Measurements from ENCODE around the gene SULT1A1. TPM values are rescaled to one million over a fixed set of nuclear protein-coding genes. Genes with fewer than 3 reads are reported as not detected.
A peak's percentile ranks its signal among the peaks of the same experiment; 100 is the strongest.
"Not testable (repeated sequence)": the region's sequence is repeated elsewhere in the genome, so short reads cannot be mapped to it uniquely, and the experiment has no call there.

SULT1A1 gene
- total RNA-seq (100 to 1,000 TPM in 4 of 7 donors, 10 to 100 TPM in 3; 35.2 to 184 (median 124) TPM), polyA plus RNA-seq (10 to 100 TPM; 42.5 to 56.6 (median 49.0) TPM)
- long read RNA-seq, donor 1, full-length matches to known transcripts: 55 of 79 reads
- long read RNA-seq, donor 1, partial matches to known transcripts: 24 of 79 reads
- long read RNA-seq, donor 1, other reads (novel, unspliced or antisense): 0 of 79 reads
- long read RNA-seq, donor 2, full-length matches to known transcripts: 12 of 12 reads
- long read RNA-seq, donor 2, partial matches to known transcripts: 0 of 12 reads
- long read RNA-seq, donor 2, other reads (novel, unspliced or antisense): 0 of 12 reads

GRCh38 chr16:28609631-28610594 is at the start of gene SULT1A1:
TSS of gene SULT1A1 (minus strand) at chr16:28610044. CDS start at chr16:28608855, 1,189 bp downstream.
- WGBS, 5 donors: 39 to 47% (median 44%) methylated on average over 10 to 11 of the region's 11 CpGs
- peaks cover 0 to 36% (median 2%) of the 10 kb centered on the region in 6 donors for H3K36me3 ChIP-seq
- H3K9me3 ChIP-seq: no peaks in the 10 kb centered on the region
- TF ChIP-seq POLR2AphosphoS5 (IDR thresholded peaks at IDR 0.05) (peak in 1 of 3 donors; percentile 28), POLR2A (IDR thresholded peaks at IDR 0.05) (no peak)
- H3K27ac ChIP-seq: peak within 1 kb of the TSS in 7 of 8 donors; percentile 43 to 85 (median 76)
- H3K27me3 ChIP-seq (replicated peaks in 1 of 7): no peaks in the 10 kb centered on the region
- H3K4me1 ChIP-seq: peaks cover 0 to 36% (median 20%) of the 10 kb centered on the region in 6 donors
- peak within 1 kb of the TSS in 6 of 8 donors; percentile 29 to 62 (median 41) for H3K4me3 ChIP-seq
- peak; percentile 90 for DNase-seq
- intact Hi-C loops (cut with DNase I; ENCODE audit: low total_unique reads): no loop called here

- H3K4me1 ChIP-seq; H3K27me3 ChIP-seq (replicated peaks in 1 of 7); H3K9me3 ChIP-seq; H3K4me3 ChIP-seq; intact Hi-C loops (cut with DNase I; ENCODE audit: low total_unique reads); H3K27ac ChIP-seq; H3K36me3 ChIP-seq; DNase-seq: not testable (repeated sequence)
- 35 to 69% (median 52%) methylated on average over 1 to 2 of the region's 2 CpGs for WGBS, 5 donors
Observed at GRCh38 chr16:28639959-28640358, 30.1 kb upstream of the SULT1A1 start.

GRCh38 chr16:28638359-28638758 is 28.5 kb upstream of the SULT1A1 start:
- H3K27me3 ChIP-seq (replicated peaks in 1 of 7); H3K9me3 ChIP-seq; H3K27ac ChIP-seq; intact Hi-C loops (cut with DNase I; ENCODE audit: low total_unique reads); H3K4me3 ChIP-seq; DNase-seq; H3K4me1 ChIP-seq; H3K36me3 ChIP-seq: not testable (repeated sequence)
- WGBS, 5 donors: 39 to 100% (median 57%) methylated on average over 1 to 5 of the region's 5 CpGs

DNA sequence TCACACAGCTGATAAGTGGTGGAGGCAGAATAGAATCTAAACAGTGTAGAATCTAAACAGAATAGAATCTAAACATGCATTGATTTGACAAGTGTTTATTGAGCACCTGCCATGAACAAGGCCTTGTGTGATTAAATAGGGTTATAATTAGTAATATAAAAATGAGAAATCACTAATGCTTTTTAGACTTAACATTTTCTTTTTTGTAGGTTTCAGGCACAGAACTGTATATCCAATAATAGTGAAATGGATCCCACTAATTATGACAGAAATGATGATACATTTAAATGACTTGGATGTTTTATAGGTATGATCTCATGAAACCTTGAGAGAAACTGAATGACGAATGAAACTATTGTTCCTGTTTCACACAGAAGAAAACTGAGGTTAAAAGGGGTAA is 27.9 kb upstream of the SULT1A1 start, which contains the start of gene NPIPB8:
NPIPB8 (plus strand) TSS at position 301 of the 400 bp plus-strand sequence. CDS start 296 bp downstream, outside the sequence.
- H3K9me3 ChIP-seq; H3K27me3 ChIP-seq (replicated peaks in 1 of 7); H3K4me3 ChIP-seq; intact Hi-C loops (cut with DNase I; ENCODE audit: low total_unique reads); H3K4me1 ChIP-seq; H3K27ac ChIP-seq; DNase-seq; H3K36me3 ChIP-seq: not testable (repeated sequence)
- WGBS, 5 donors: 44 to 91% methylated on average over 1 of the region's 1 CpG; no CpG with 5 or more reads in 3 of the 5 donors

DNA sequence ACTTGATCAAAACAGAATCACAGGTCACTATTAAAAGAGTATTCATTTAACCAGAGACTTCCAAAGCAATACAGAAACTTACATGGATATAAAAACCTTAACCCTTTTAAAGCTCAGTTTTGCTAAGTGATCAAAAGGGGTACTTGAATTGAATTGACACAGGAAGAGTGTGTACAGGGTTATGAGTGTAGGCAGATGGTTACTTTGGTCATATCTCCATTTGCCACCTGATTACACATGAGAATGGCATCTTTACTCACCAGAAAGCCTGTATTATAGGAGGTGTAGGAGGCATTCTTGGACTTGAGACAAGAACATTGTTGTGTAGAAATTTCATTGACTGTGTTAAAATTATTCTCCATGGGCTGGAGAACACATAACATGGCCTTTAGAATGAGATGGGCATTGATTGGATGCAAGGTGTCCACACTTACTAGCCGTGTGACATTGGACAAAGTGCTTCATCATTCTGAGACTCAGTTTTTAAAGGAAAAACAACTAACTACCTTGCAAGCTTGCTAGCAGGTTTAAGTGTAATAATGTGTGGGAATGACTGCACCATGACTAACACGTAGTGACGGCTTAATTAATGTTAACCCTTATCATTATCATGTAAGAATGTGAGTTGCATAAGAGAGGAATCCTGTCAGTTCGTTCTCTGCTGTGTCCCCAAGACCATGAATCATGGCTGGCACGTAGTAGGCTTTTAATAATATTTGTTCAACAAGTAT is 26.4 kb upstream of the SULT1A1 start:
- WGBS, 5 donors: 64 to 86% (median 78%) methylated on average over 5 of the region's 5 CpGs

DNA sequence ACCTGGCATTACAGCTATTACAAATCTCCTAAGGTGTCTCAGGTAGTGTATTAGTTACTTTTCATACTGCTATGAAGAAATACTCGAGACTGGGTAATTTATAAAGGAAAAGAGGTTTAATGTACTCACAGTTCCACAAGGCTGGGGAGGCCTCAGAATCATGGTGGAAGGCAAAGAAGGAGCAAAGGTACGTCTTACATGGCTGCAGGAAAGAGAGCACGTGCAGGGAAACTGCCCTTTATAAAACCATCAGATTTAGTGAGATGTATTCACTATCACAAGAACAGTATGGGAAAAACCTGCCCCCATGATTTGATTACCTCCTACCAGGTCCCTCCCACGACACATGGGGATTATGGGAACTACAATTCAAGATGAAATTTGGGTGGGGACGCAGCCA is 21.1 kb upstream of the SULT1A1 start:
- H3K9me3 ChIP-seq; H3K27me3 ChIP-seq (replicated peaks in 1 of 7); H3K27ac ChIP-seq; DNase-seq; H3K4me1 ChIP-seq; intact Hi-C loops (cut with DNase I; ENCODE audit: low total_unique reads); H3K4me3 ChIP-seq; H3K36me3 ChIP-seq: not testable (repeated sequence)
- 76 to 84% (median 81%) methylated on average over 4 to 5 of the region's 5 CpGs for WGBS, 5 donors

More for the DNA sequence above, 26.4 kb upstream of the SULT1A1 start:
- DNase-seq; intact Hi-C loops (cut with DNase I; ENCODE audit: low total_unique reads); H3K27me3 ChIP-seq (replicated peaks in 1 of 7); H3K4me1 ChIP-seq; H3K4me3 ChIP-seq; H3K9me3 ChIP-seq; H3K27ac ChIP-seq; H3K36me3 ChIP-seq: not testable (repeated sequence)
